Liver (tissue), 9 donors: Measurements from ENCODE around the gene CBX2. TPM values are rescaled to one million over a fixed set of nuclear protein-coding genes. Genes with fewer than 3 reads are reported as not detected.
A peak's percentile ranks its signal among the peaks of the same experiment; 100 is the strongest.

ENCODE experiments used
- DNase-seq: peaks from one replicate; pipeline ENCODE4 v3.0.0-alpha.2; 2017; ENCODE audit warnings: low spot score
- H3K27ac ChIP-seq, 2 donors: one replicate each; pipeline ENCODE4 v1.7.0; 2013; ENCODE audit warnings: inconsistent platforms in 2 of 2, low read length in 2 of 2, control low read depth in 1 of 2, low read depth in 1 of 2, mild to moderate bottlenecking in 1 of 2
- H3K27me3 ChIP-seq, 4 donors: one replicate each; pipeline versions ENCODE4 v1.6.1 to v1.7.0; 2013; ENCODE audit warnings: low read length in 3 of 4, inconsistent platforms in 1 of 4, mild to moderate bottlenecking in 1 of 4, moderate library complexity in 1 of 4; ENCODE audit not compliant: control insufficient read depth in 4 of 4, insufficient read depth in 4 of 4
- H3K36me3 ChIP-seq, 4 donors: one replicate each; pipeline versions ENCODE4 v1.6.1 to v1.7.0; 2013; ENCODE audit warnings: low read length in 3 of 4, mild to moderate bottlenecking in 3 of 4, low read depth in 1 of 4, moderate library complexity in 1 of 4; ENCODE audit not compliant: control insufficient read depth in 4 of 4, insufficient read depth in 3 of 4
- H3K4me1 ChIP-seq, 4 donors: one replicate each; pipeline versions ENCODE4 v1.6.1 to v1.7.0; 2013; ENCODE audit warnings: low read length in 3 of 4, mild to moderate bottlenecking in 3 of 4, moderate library complexity in 1 of 4; ENCODE audit not compliant: control insufficient read depth in 4 of 4, insufficient read depth in 4 of 4
- H3K4me3 ChIP-seq, 3 donors: one replicate each; pipeline versions ENCODE4 v1.6.1 to v1.7.0; 2013; ENCODE audit warnings: low read length in 3 of 3, control low read depth in 1 of 3, low read depth in 1 of 3, mild to moderate bottlenecking in 1 of 3
- H3K9ac ChIP-seq, 2 donors: one replicate each; pipeline ENCODE4 v1.7.0; 2013; ENCODE audit warnings: low read length in 2 of 2, mild to moderate bottlenecking in 2 of 2, moderate library complexity in 2 of 2, control low read depth in 1 of 2, low read depth in 1 of 2
- H3K9me3 ChIP-seq, 4 donors: one replicate each; pipeline versions ENCODE4 v1.6.1 to v1.7.0; 2013; ENCODE audit warnings: low read length in 3 of 4; ENCODE audit not compliant: control insufficient read depth in 4 of 4
- ATF3 ChIP-seq: IDR thresholded peaks from 2 replicates; pipeline ENCODE4 v1.6.1; 2016; ENCODE audit warnings: antibody characterized with exemption
- CTCF ChIP-seq: fragments of 150-350 bp; IDR thresholded peaks from 2 replicates; pipeline ENCODE4 v1.5.1; 2017; ENCODE audit warnings: improper control_type of control experiment, low read depth, low read length; ENCODE audit not compliant: missing input control
- EGR1 ChIP-seq, 2 donors: IDR thresholded peaks; 2 replicates each; pipeline ENCODE4 v1.6.1; 2016 to 2018; ENCODE audit warnings: antibody characterized with exemption in 2 of 2, low read depth in 2 of 2
- GABPA ChIP-seq, 2 donors: IDR thresholded peaks in 1 of 2; conservative IDR thresholded peaks in 1 of 2; 2 replicates each; pipeline ENCODE4 v1.6.1; 2016; ENCODE audit warnings: antibody characterized with exemption in 2 of 2, mild to moderate bottlenecking in 1 of 2, moderate library complexity in 1 of 2
- HNF4A ChIP-seq, 2 donors: conservative IDR thresholded peaks; 2 replicates each; pipeline ENCODE4 v1.6.1; 2016; ENCODE audit warnings: antibody characterized with exemption in 2 of 2, mild to moderate bottlenecking in 2 of 2
- HNF4G ChIP-seq: IDR thresholded peaks from 2 replicates; pipeline ENCODE4 v1.6.1; 2016; ENCODE audit warnings: antibody characterized with exemption
- JUND ChIP-seq, 2 donors: IDR thresholded peaks; 2 replicates each; pipeline ENCODE4 v1.6.1; 2016; ENCODE audit warnings: antibody characterized with exemption in 2 of 2
- MAX ChIP-seq: IDR thresholded peaks from 2 replicates; pipeline ENCODE4 v1.6.1; 2016; ENCODE audit warnings: antibody characterized with exemption
- NR2F2 ChIP-seq: IDR thresholded peaks from 2 replicates; pipeline ENCODE4 v1.6.1; 2016; ENCODE audit warnings: antibody characterized with exemption
- REST ChIP-seq: IDR thresholded peaks from 2 replicates; pipeline ENCODE4 v1.6.1; 2016; ENCODE audit warnings: antibody characterized with exemption, mild to moderate bottlenecking
- RXRA ChIP-seq, 2 donors: IDR thresholded peaks; 2 replicates each; pipeline ENCODE4 v1.6.1; 2017 to 2018; ENCODE audit warnings: antibody characterized with exemption in 2 of 2, mild to moderate bottlenecking in 1 of 2
- TAF1 ChIP-seq: conservative IDR thresholded peaks from 2 replicates; pipeline ENCODE4 v1.6.1; 2016; ENCODE audit warnings: antibody characterized with exemption, mild to moderate bottlenecking
- ZBTB33 ChIP-seq: IDR thresholded peaks from 2 replicates; pipeline ENCODE4 v1.6.1; 2016; ENCODE audit warnings: antibody characterized with exemption
- WGBS: extraction: QIAGEN DNeasy Blood & Tissue Kit; methylation state at CpG from one replicate; pipeline ENCODE4 v1.1.7; 2013; 5-methylcytosine and 5-hydroxymethylcytosine counted together
- polyA plus RNA-seq, 2 donors: library from polyadenylated mRNA; stranded (reverse) in 1 of 2; unstranded in 1 of 2; fragments of 200-250 nt in 1 of 2; fragments of >200 nt in 1 of 2; fragmentation: Nextera tagmentation in 1 of 2; extraction: Ambion mirVana in 1 of 2; gene quantifications; one replicate each; pipeline versions ENCODE4 v1.2.1 to v1.2.3, GENCODE V29; 2013 to 2015
- total RNA-seq, 2 donors: library from RNA; depleted of rRNA; stranded (reverse); fragments of >200 nt; gene quantifications; one replicate each; pipeline ENCODE4 v1.2.3, GENCODE V29; 2014
- donor health status: healthy.
- donor health status: healthy.
- donor health status: healthy.
- donor health status: healthy.
- donor health status: healthy.

The CBX2 gene
- total and polyA plus RNA-seq, 4 donors, result 0.33 to 2.4 (median 0.53) TPM

GRCh38 chr17:79810130-79811010 lies 32.4 kb downstream of the CBX2 start:
- no peak for DNase-seq
- Histone ChIP-seq H3K36me3 (no peaks in the 10 kb centered on the region), H3K9ac (no peak overlapping the region), H3K9me3 (no peaks in the 10 kb centered on the region), H3K27me3 (peaks cover 6 to 48% (median 29%) of the 10 kb centered on the region in 4 donors), H3K27ac (no peak overlapping the region), H3K4me1 (peaks cover 3 to 28% (median 20%) of the 10 kb centered on the region in 4 donors), H3K4me3 (peak overlapping the region in 1 of 3 donors; percentile 27)
- TF ChIP-seq REST, result no peak
- no peak for TF ChIP-seq HNF4G
- TF ChIP-seq GABPA (IDR thresholded peaks at IDR 0.05 in 1 of 2, conservative IDR thresholded peaks at IDR 0.05 in 1 of 2), result no peak
- TF ChIP-seq JUND (IDR thresholded peaks at IDR 0.05), result no peak
- TF ChIP-seq ATF3, result no peak
- TF ChIP-seq RXRA (IDR thresholded peaks at IDR 0.05), result no peak
- no peak for TF ChIP-seq TAF1
- TF ChIP-seq CTCF, result no peak
- no peak for TF ChIP-seq MAX
- no peak for TF ChIP-seq NR2F2
- no peak for TF ChIP-seq HNF4A (conservative IDR thresholded peaks at IDR 0.05)
- no peak for TF ChIP-seq EGR1 (IDR thresholded peaks at IDR 0.05; ENCODE audit: low read depth in 2 of 2)
- no peak for TF ChIP-seq ZBTB33
- WGBS, result 2% methylated on average over 79 of the region's 79 CpGs
